HT1080 (cell line): Measurements from ENCODE around the gene DHDDS. TPM values are rescaled to one million over a fixed set of nuclear protein-coding genes. Genes with fewer than 3 reads are reported as not detected.

Experiments used
- total RNA-seq: library from RNA; depleted of rRNA; stranded (reverse); fragments of >200 nt; shearing (Covaris generic); gene quantifications from 2 replicates; pipeline ENCODE4 v1.2.3, GENCODE V29; 2014; rRNA removed

The DHDDS gene
- total RNA-seq, 1 experiment from 2014 or later: 26.2 TPM

Other genes starting within 250 kb of the DHDDS start
- not detected in 2 replicates for gene CATSPER4, start 241.7 kb upstream of the DHDDS start, total RNA-seq
- 15.5 and 18.3 TPM in 2 replicates for gene CEP85, start 198.1 kb upstream of the DHDDS start, total RNA-seq
- gene SH3BGRL3, start 152.2 kb upstream of the DHDDS start, total RNA-seq: 143 and 314 TPM in 2 replicates
- gene UBXN11, start 125.7 kb upstream of the DHDDS start, total RNA-seq: 4.0 and 4.5 TPM in 2 replicates
- gene CD52, start 114.4 kb upstream of the DHDDS start, total RNA-seq: not detected in 2 replicates
- 0.03 and 0.27 TPM in 2 replicates for gene CRYBG2, start 78.2 kb upstream of the DHDDS start, total RNA-seq
- gene ZNF683, start 59.6 kb upstream of the DHDDS start, total RNA-seq: not detected in 2 replicates
- gene LIN28A, start 21.5 kb upstream of the DHDDS start, total RNA-seq: not detected in 2 replicates
- gene HMGN2, start 40.1 kb downstream of the DHDDS start, total RNA-seq: 453 and 631 TPM in 2 replicates
- gene RPS6KA1, start 97.4 kb downstream of the DHDDS start, total RNA-seq: 30.2 and 35.1 TPM in 2 replicates